B cell (primary cell): ENCODE measurements around the gene HTRA3.

Source experiments
- EZH2 ChIP-seq: IDR thresholded peaks from 2 replicates; pipeline ENCODE4 v1.6.1; 2012; ENCODE audit warnings: borderline replicate concordance, low read depth, mild to moderate bottlenecking, moderate library complexity, low read length; ENCODE audit not compliant: insufficient read depth, poor library complexity, severe bottlenecking
- TF ChIP-seq, protein P1 (sequence below): fragments of 200-600 bp; IDR thresholded peaks from one replicate; pipeline ENCODE4 v1.8.0; 2022; ENCODE audit warnings: antibody characterized with exemption, mild to moderate bottlenecking

DNA sequence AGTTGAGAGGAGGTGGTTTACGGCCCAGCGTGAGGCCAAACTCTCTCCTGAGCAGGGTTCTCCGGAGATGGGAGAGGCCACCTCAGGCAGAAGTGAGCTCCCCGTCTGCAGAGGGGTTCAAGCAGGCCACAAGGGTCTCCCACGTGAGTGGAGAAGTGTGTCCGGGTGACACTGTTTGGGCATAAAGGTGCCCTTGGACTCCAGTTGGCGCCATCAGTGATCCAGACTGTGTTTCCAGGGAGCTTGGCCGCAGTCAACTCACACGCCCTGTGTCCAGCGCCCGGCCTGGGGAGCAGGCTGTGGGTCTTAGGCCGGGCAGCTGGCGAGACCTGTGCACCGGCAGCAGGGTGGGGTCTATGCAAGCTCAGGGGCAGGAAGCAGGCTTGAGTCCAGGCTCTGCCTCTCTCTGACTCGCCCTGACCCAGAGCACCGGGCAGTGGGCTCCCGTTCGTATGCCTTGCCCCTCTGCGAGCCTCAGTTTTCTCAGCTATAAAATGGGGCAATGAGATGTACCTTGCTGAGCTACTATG lies 24.6 kb upstream of the HTRA3 start:
- TF ChIP-seq, protein P1, sequence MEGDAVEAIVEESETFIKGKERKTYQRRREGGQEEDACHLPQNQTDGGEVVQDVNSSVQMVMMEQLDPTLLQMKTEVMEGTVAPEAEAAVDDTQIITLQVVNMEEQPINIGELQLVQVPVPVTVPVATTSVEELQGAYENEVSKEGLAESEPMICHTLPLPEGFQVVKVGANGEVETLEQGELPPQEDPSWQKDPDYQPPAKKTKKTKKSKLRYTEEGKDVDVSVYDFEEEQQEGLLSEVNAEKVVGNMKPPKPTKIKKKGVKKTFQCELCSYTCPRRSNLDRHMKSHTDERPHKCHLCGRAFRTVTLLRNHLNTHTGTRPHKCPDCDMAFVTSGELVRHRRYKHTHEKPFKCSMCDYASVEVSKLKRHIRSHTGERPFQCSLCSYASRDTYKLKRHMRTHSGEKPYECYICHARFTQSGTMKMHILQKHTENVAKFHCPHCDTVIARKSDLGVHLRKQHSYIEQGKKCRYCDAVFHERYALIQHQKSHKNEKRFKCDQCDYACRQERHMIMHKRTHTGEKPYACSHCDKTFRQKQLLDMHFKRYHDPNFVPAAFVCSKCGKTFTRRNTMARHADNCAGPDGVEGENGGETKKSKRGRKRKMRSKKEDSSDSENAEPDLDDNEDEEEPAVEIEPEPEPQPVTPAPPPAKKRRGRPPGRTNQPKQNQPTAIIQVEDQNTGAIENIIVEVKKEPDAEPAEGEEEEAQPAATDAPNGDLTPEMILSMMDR = no peak
- no peak for TF ChIP-seq EZH2
